Hematopoietic multipotent progenitor cell treated with erythropoietin and hydrocortisone succinate and interleukin-3 and kit ligand, for 17 days (in vitro differentiated cells): ENCODE measurements around the gene MYH14.

Source experiments
- DNase-seq: peaks from one replicate; pipeline ENCODE4 v3.0.0-alpha.2; 2015; ENCODE audit warnings: low spot score

MYH14 gene

GRCh38 chr19:50195224-50195623 lies 8.2 kb upstream of the MYH14 start:
- no peak for DNase-seq

- no peak for DNase-seq
Observed at GRCh38 chr19:50196322-50196932, 7.0 kb upstream of the MYH14 start.

- DNase-seq, result no peak
Observed at GRCh38 chr19:50197348-50197747, 6.1 kb upstream of the MYH14 start.

GRCh38 chr19:50198431-50199258 lies 4.8 kb upstream of the MYH14 start:
- DNase-seq, result no peak

GRCh38 chr19:50199259-50199555 lies 4.2 kb upstream of the MYH14 start:
- no peak for DNase-seq

GRCh38 chr19:50202386-50202785 lies 1.0 kb upstream of the MYH14 start:
- no peak for DNase-seq

- no peak for DNase-seq
Observed at GRCh38 chr19:50202962-50203280, 501 bp upstream of the MYH14 start.

- no peak for DNase-seq
Observed at GRCh38 chr19:50204081-50204428, 633 bp downstream of the MYH14 start.

GRCh38 chr19:50204811-50205675 lies 1.6 kb downstream of the MYH14 start:
- no peak for DNase-seq

- no peak for DNase-seq
Observed at GRCh38 chr19:50205681-50206138, 2.3 kb downstream of the MYH14 start.

GRCh38 chr19:50206191-50206590 lies 2.8 kb downstream of the MYH14 start:
- no peak for DNase-seq

- DNase-seq, result no peak
Observed at GRCh38 chr19:50207730-50208129, 4.3 kb downstream of the MYH14 start.

- no peak for DNase-seq
Observed at GRCh38 chr19:50209131-50209530, 5.7 kb downstream of the MYH14 start.

- DNase-seq, result no peak
Observed at GRCh38 chr19:50210425-50210824, 7.0 kb downstream of the MYH14 start.

GRCh38 chr19:50213925-50214324 lies 10.5 kb downstream of the MYH14 start:
- no peak for DNase-seq

GRCh38 chr19:50214699-50215543 lies 11.5 kb downstream of the MYH14 start:
- no peak for DNase-seq

- no peak for DNase-seq
Observed at GRCh38 chr19:50215820-50216219, 12.4 kb downstream of the MYH14 start.

- no peak for DNase-seq
Observed at GRCh38 chr19:50221087-50221486, 17.7 kb downstream of the MYH14 start.

- no peak for DNase-seq
Observed at GRCh38 chr19:50222691-50223438, 19.4 kb downstream of the MYH14 start.

GRCh38 chr19:50223439-50223716 lies 20.0 kb downstream of the MYH14 start:
- DNase-seq, result no peak

GRCh38 chr19:50224986-50225747 lies 21.7 kb downstream of the MYH14 start:
- DNase-seq, result no peak
